ENCODE measurements around the gene CDH26.

CDH26 gene

DNA sequence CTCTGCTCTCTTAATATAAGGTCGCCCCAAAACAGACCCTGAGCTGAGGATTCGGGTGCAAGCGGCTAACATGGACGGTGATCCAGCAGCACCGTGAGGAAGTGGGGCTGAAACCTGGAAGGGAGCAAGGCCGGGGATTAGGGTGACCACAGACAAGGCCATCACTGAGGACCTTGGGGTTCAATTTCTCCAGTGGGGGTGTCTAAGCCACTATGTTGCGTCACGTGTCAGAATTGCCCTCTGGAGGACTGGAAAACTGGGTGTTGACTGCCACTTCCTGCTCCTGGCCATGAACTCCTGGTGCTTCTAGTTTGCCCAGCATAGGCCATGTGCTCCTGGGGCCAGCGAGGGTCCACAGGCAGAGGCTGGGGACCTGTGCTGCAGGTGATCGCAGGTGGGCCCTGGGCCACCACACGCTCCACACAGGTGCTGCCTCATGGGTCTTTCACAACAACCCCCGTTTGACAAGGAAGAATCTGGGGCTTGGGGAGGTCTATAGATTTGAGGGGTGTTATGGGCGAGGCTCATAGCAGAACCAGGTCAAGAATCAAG, 101.9 kb downstream of the CDH26 start:
- no peaks in the 10 kb centered on the region for H3K36me3 ChIP-seq (ENCODE audit: control insufficient read depth, insufficient read depth, low read length)
- H3K27ac ChIP-seq (ENCODE audit: low read length), result no peak overlapping the region
- H3K4me1 ChIP-seq (ENCODE audit: control insufficient read depth, insufficient read depth, low read length), result peaks cover 1% of the 10 kb centered on the region; the same call in 1 of the 2 replicates
- no CpG with 5 or more reads among the region's 13 CpGs for WGBS (ENCODE audit: insufficient coverage, insufficient read length)
- DNase-seq (ENCODE audit: low read depth, low spot score), result no peak
- no peak overlapping the region for H3K4me3 ChIP-seq (ENCODE audit: low read length)
- no peaks in the 10 kb centered on the region for H3K9me3 ChIP-seq (ENCODE audit: control insufficient read depth, insufficient read depth, low read length)
- H3K27me3 ChIP-seq (ENCODE audit: control insufficient read depth, insufficient read depth, low read length), result no peaks in the 10 kb centered on the region

DNA sequence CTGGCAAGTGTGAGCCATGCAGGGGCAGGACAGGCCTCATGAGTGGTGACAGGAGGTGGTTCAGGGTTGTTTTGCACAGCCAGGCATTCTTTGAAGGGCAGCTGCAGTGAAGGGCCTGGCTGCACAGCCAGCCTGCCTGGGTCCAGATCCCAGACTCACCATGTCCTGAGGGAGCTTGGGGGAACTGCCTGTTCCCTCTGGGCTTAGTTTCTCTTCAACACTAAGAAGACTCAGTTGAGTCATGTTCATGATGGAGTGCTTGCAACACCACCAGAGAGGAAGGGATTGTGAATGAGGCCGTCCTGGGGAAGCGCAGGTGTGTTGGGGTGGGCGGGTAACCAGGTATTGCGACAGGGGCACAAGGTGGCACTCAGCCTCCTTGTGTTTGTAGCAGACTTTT, 102.4 kb downstream of the CDH26 start:
- H3K27me3 ChIP-seq (ENCODE audit: control insufficient read depth, insufficient read depth, low read length), result no peaks in the 10 kb centered on the region
- H3K27ac ChIP-seq (ENCODE audit: low read length), result no peak overlapping the region
- no CpG with 5 or more reads among the region's 4 CpGs for WGBS (ENCODE audit: insufficient coverage, insufficient read length)

DNA sequence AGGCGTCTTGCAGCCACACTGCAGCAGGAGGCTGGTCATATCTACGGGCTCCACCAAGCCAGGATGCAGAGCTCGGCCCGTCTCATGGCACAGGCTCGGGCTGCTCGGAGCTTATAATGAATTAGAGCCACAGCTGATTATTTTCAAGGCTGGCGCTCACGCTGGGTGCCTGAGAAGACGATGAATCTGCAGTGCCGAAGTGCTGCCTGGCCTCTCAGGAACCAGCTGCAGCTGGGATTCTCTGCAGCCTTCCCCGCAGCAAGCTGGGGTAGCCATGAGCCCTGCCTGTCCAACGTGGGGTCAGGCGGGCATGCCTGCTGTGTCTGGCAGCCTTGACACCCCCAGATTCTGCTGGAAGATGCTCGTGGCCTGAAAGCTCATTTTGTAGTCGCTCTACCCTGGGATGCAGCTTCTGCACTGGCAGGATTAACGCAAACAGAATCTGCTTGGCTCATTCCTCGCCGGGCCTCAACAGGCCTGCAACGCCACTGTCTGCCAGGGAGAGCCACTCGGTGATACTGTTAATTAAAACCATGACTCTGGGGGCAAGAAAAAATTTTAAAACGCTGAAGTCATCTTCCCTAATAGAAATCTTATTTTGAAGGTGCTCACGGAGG, 104.3 kb downstream of the CDH26 start:
- Histone ChIP-seq H3K27me3 (ENCODE audit: control insufficient read depth, insufficient read depth, low read length) (no peaks in the 10 kb centered on the region), H3K27ac (ENCODE audit: low read length) (no peak overlapping the region), H3K9me3 (ENCODE audit: control insufficient read depth, insufficient read depth, low read length) (no peaks in the 10 kb centered on the region), H3K4me3 (ENCODE audit: low read length) (no peak overlapping the region), H3K4me1 (ENCODE audit: control insufficient read depth, insufficient read depth, low read length) (peaks cover 1% of the 10 kb centered on the region; the same call in 1 of the 2 replicates), H3K36me3 (ENCODE audit: control insufficient read depth, insufficient read depth, low read length) (no peaks in the 10 kb centered on the region)
- no peak for DNase-seq (ENCODE audit: low read depth, low spot score)
- WGBS (ENCODE audit: insufficient coverage, insufficient read length), result no CpG with 5 or more reads among the region's 22 CpGs

More for the DNA sequence above, 102.4 kb downstream of the CDH26 start:
- Histone ChIP-seq H3K4me1 (ENCODE audit: control insufficient read depth, insufficient read depth, low read length) (peaks cover 1% of the 10 kb centered on the region; the same call in 1 of the 2 replicates), H3K36me3 (ENCODE audit: control insufficient read depth, insufficient read depth, low read length) (no peaks in the 10 kb centered on the region), H3K9me3 (ENCODE audit: control insufficient read depth, insufficient read depth, low read length) (no peaks in the 10 kb centered on the region), H3K4me3 (ENCODE audit: low read length) (no peak overlapping the region)
- no peak for DNase-seq (ENCODE audit: low read depth, low spot score)

DNA sequence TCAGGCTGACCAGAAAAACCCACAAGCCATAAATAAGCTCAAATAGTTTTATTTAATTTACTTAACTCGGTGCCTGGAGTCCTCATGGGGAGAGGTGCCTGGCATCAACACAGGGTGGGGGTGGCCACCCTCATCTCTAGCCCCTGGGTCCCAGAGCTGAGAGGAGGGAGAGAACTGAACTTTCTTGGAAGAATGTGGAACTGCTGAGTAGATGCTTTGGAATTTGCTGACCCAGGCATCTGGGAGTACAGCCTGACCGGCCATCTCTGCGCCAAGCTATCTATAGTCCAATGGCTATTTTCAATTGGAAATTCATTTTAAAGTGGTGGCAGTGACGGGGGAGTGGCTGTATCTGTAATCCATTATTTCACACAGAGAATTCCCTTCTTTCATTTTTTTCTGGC, 104.8 kb downstream of the CDH26 start:
- Histone ChIP-seq H3K9me3 (ENCODE audit: control insufficient read depth, insufficient read depth, low read length) (no peaks in the 10 kb centered on the region), H3K36me3 (ENCODE audit: control insufficient read depth, insufficient read depth, low read length) (no peaks in the 10 kb centered on the region), H3K27ac (ENCODE audit: low read length) (no peak overlapping the region), H3K27me3 (ENCODE audit: control insufficient read depth, insufficient read depth, low read length) (no peaks in the 10 kb centered on the region), H3K4me3 (ENCODE audit: low read length) (no peak overlapping the region), H3K4me1 (ENCODE audit: control insufficient read depth, insufficient read depth, low read length) (no peaks in the 10 kb centered on the region; the same call in 1 of the 2 replicates)
- WGBS (ENCODE audit: insufficient coverage, insufficient read length), result no CpG with 5 or more reads among the region's 4 CpGs
- no peak for DNase-seq (ENCODE audit: low read depth, low spot score)

DNA sequence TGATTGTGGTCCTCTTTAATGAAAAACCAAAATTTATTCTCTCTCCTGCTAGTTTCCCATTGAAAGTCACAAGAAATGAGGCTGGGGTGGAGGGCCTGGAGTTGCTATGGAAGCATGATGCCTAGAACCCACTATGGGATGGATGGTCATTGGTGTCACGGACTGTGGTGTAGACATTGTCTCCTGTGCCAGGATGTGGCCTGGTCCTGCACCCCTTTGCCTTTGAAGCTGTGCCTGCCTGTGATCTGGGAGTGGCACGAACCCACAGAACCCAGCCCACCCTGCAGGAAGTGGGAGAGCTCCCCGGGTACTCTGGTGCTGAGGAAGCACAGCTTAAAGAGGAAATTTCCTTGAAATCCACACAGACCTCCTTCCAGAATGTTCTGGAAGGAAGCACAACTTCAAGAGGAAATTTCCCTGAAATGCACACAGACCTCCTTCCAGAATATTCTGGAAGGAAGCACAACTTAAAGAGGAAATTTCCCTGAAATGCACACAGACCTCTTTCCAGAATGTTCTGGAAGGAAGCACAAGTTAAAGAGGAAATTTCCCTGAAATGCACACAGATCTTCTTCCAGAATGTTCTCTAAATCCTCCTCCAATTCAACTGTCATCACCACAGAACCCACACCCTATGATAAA, 105.6 kb downstream of the CDH26 start:
- Histone ChIP-seq H3K36me3 (ENCODE audit: control insufficient read depth, insufficient read depth, low read length) (no peaks in the 10 kb centered on the region), H3K27me3 (ENCODE audit: control insufficient read depth, insufficient read depth, low read length) (no peaks in the 10 kb centered on the region), H3K9me3 (ENCODE audit: control insufficient read depth, insufficient read depth, low read length) (no peaks in the 10 kb centered on the region), H3K4me3 (ENCODE audit: low read length) (no peak overlapping the region), H3K4me1 (ENCODE audit: control insufficient read depth, insufficient read depth, low read length) (no peaks in the 10 kb centered on the region), H3K27ac (ENCODE audit: low read length) (no peak overlapping the region)
- DNase-seq (ENCODE audit: low read depth, low spot score), result no peak
- WGBS (ENCODE audit: insufficient coverage, insufficient read length), result no CpG with 5 or more reads among the region's 3 CpGs

Measured in iPS DF 6.9 (cell line).